ENCODE data around the gene ZMYND10.

ZMYND10 gene

DNA sequence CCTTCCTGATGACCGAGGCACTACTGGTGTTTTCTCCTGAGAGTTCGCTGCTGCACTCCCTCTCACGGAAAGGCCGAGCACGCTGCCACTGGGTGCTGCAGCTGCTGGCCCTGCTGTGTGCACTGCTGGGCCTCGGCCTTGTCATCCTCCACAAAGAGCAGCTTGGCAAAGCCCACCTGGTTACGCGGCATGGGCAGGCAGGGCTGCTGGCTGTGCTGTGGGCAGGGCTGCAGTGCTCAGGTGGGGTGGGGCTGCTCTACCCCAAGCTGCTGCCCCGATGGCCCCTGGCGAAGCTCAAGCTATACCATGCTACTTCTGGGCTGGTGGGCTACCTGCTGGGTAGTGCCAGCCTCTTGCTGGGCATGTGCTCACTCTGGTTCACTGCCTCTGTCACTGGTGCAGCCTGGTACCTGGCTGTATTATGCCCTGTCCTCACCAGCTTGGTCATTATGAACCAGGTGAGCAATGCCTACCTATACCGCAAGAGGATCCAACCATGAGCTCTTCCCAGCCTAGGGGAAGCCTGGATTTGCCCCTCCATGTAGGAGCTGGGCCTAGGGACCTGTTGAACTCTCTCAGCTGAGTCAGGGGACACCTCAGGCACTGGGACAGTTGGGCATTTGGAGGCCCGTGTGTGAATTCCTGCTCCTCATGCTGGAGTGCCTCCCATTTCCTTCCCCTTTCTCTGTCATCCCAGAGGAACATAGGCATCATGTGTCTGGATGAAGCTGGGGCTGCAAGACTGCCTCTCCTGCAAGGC lies 7.9 kb upstream of the ZMYND10 start:
- no peak for DNase-seq
- in situ Hi-C loops (cut with HindIII; ENCODE audit: low pct_ligation_motif_present, low pct_unique_long_range_greater_than_20kb, low sequenced_read_pairs): no loop called here

DNA sequence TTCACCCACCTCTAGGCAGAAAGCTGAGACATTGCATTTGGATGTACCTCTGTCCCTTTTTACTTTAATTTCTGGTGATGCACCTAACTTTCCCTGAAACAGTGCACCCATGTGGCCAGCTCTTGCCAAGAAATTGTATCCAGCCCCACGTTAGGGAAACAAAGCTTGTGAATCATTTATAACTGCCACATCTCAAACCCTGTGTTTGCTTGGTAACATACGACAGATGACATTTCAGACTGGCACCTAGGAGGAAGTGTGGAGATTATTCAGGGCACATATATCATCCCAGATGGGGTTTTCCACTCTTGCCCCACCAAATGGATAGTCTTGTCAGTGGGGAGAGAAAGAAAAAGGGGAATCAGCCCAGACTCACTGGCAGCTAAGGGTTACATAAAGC lies 7.2 kb upstream of the ZMYND10 start:
- peak; percentile 41 for DNase-seq
- in situ Hi-C loops (cut with HindIII; ENCODE audit: low pct_ligation_motif_present, low pct_unique_long_range_greater_than_20kb, low sequenced_read_pairs): no loop called here

DNA sequence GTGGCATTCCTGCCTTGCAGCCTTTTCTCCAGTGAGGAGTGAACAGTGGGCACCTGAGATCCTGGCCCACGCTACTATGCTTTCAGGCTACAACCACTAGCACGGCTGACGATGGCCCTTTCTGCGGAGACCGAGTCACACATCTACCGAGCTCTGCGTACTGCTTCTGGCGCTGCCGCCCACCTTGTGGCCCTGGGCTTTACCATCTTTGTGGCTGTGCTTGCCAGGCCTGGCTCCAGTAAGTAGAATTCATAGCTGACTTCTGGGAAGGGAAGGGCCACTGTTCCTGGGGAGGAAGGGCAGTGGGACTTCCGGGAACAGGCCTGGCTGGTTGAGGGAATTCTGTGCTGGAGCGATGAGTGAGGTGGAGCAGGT lies 5.8 kb upstream of the ZMYND10 start:
- in situ Hi-C loops (cut with HindIII; ENCODE audit: low pct_ligation_motif_present, low pct_unique_long_range_greater_than_20kb, low sequenced_read_pairs): no loop called here
- DNase-seq: no peak

DNA sequence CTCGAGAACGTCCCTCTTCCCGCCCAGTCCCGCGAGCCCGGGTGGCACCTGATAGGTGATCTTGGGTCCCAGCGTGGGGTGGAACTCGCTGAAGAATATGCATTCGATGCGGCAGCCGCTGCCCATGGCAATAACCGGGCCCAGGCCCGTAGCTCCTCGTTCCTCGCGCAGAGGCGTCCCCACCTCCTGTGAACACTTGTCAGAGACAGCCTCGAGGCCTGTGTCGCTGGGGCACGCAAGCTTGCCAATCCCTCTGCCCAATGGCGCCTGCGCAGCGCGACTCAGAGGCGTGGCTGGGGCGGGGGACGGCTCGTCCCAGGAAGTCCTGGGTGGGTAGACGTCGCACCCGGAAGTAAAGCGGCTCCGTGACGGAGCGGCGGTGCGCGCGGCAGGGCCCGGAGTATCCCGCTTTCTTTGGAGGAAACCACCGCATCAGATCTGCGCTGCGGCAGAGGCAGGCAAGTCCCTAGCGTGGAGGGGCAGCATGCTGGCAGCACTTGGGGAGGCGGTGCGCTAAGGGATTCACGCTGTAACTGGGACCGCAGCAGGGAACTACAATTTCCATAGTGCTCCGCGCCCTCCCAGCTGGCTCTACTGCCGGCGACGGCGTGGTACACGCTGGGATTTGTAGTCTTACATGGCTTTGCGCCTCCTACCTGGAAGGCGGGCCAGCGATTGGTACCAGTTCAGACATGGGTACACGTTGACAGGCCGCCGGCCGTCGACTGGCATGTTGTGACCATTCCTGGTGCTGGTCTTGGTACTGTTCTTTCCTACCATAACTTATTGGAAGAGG lies 5.2 kb upstream of the ZMYND10 start, which contains the start of the genes CYB561D2 and NPRL2:
Gene CYB561D2, plus strand, starts transcription at position 336 of the 796 bp plus-strand sequence. CDS start 572 bp downstream, outside the sequence.
Gene NPRL2, minus strand, starts transcription at position 249 of the 796 bp plus-strand sequence. Its CDS starts 123 bp downstream, at position 126.
- peak; percentile 91 for DNase-seq
- in situ Hi-C loops (cut with HindIII; ENCODE audit: low pct_ligation_motif_present, low pct_unique_long_range_greater_than_20kb, low sequenced_read_pairs): no loop called here

DNA sequence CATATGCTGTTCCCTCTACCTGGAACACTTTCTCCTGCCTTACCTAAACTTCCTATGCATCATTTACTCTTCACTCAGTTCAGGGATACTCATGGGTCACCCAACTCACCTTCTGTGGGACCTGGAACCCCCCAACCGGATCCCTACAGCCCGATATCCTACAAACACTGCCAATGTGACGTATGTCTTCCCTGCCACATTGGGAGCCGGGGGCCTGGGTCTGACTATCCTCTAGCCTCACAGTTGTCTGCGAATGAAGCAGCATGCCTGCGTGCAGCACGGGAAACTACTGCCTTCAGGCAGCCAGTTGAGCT lies 4.6 kb upstream of the ZMYND10 start:
- no peak for DNase-seq
- in situ Hi-C loops (cut with HindIII; ENCODE audit: low pct_ligation_motif_present, low pct_unique_long_range_greater_than_20kb, low sequenced_read_pairs): no loop called here

DNA sequence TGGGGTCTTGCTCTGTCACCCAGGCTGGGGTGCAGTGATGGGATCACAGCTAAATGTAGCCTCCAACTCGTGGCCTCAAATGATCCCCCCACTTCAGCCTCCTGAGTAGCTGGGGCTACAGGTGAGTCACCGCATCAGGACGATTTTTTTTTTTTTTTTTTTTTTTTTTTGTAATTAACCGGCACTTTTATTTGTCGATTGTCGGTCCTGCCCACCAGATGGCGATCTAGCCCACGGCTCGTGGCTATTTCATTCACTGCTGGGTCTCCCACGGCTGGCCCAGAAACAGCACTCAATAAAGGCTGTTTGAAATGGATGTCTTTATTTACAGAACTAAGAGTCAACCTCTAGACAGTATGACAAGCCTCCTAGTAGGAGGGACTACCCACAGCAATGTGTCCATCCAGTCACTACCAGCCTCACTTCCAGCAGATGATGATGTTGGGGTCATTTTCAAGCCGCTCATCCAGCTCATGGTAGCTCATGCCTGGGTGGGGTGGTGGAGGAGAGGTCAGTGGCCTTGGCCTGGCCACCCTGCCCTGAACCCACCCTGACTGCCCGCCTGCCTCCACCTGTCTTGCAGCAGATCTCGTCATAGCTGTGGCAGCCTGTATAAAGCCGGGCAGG lies 1.8 kb upstream of the ZMYND10 start:
- peak; percentile 64 for DNase-seq
- in situ Hi-C loops (cut with HindIII; ENCODE audit: low pct_ligation_motif_present, low pct_unique_long_range_greater_than_20kb, low sequenced_read_pairs): no loop called here

DNA sequence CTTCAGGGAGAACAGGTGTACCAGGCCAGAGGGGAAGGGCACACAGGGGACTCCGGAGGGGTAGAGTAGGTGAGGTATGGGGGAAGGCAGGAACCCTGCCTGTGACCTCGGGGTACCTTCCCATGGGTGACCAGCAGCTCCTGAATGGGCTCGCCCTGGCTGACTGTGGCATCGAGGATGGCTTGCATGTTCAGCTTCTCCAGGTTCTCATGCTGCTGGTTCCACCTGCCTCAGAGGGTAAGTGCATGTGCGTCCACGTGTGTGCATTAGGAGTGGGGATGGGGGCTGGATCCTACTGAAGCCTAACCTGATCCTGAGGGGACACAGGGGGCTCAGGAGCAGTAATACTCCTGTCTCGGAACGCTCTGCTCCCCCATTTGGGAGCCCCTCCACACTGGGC lies 524 bp downstream of the ZMYND10 start:
- DNase-seq: no peak
- in situ Hi-C loops (cut with HindIII; ENCODE audit: low pct_ligation_motif_present, low pct_unique_long_range_greater_than_20kb, low sequenced_read_pairs): no loop called here

DNA sequence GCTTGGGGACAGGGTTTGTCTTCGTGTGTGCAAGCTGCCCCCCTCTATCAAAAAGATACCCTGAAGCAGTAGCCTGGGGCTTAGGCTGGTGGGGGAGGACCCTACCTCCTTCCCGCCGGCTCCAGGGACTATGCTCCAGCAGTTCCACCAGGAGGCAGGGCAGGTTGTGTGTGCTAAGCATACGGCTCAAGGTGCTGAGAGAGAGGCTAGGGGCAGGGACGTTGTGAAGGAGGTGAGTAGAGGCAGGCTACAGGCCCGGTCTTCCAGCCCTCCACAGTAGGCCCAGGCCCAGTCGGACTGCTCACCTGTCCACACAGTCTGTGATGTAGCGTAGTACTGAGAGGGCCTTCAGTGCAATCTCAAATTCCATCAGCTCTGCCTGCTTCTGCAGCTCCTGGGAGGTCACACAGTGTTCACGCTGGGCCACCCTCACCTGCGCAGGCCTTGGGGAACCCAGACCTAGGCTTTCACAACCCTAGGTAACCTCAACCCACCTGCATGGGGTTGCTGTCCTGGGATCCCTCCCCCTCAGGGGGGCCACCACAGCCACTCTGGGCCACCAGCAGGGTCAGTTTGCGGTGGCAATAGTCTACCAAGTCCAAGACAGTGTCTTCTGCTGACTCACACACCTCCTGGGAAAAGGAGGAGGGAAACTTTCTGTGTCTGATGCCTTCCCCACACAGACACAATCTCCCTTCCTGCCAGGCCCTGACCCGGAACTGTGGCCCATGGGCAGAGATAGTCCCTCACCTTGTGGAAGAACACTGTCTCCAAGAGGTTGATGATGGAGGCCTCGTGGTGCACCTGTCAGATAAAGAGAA lies 2.5 kb downstream of the ZMYND10 start:
- in situ Hi-C loops (cut with HindIII; ENCODE audit: low pct_ligation_motif_present, low pct_unique_long_range_greater_than_20kb, low sequenced_read_pairs): no loop called here
- no peak for DNase-seq

DNA sequence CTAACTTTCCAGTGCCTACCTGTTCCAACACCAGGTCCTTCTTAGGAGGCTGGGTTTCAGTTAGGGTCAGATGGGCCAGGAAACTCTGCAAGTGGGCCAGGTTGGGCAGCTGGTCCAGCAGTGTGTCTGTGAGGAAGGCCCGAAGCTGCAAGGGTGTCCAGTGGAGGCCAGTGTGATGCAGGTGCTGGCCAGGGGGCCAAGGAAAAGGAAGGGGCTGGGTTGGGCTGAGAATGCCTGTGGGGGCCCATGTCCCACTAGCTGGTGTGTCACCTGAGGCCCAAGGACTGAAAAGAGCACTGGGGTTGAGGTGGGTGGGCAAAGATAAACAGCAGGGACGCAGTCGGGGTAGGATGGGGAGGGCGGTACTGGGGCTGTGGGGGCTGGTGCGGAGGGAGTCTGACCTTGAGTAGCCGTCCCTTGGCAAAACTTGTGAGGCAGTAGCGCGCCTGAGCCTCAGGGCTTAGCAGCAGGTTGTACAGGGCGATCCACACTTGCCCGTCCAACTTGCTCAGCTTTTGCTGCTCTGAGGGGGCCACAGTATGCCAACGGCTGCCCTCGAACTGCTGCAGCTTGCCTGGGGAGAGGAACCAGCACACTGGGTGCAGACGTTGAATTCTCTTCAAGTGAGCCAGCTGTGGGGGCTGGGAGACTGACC lies 3.4 kb downstream of the ZMYND10 start:
- in situ Hi-C loops (cut with HindIII; ENCODE audit: low pct_ligation_motif_present, low pct_unique_long_range_greater_than_20kb, low sequenced_read_pairs): no loop called here
- no peak for DNase-seq

DNA sequence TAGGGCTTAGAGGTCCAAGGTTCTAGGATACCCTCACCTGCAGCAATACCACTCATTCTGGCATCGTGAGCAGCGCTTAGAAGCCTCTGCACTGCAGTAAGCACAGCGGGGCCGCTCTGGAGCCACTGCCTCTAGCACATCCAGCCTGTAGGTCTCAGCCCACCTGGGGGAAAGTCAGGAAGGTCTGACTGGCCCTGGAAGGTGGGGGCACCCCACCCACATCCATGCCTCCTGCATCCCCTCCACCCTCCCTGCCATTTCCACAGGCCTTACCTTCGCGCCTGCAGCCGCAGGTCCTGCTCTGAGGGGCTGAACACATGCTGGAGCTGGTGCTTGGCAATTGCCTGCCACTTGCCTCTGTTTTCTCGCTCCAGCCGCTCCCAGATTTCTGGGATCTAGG lies 4.0 kb downstream of the ZMYND10 start:
- no peak for DNase-seq
- in situ Hi-C loops (cut with HindIII; ENCODE audit: low pct_ligation_motif_present, low pct_unique_long_range_greater_than_20kb, low sequenced_read_pairs): no loop called here

DNA sequence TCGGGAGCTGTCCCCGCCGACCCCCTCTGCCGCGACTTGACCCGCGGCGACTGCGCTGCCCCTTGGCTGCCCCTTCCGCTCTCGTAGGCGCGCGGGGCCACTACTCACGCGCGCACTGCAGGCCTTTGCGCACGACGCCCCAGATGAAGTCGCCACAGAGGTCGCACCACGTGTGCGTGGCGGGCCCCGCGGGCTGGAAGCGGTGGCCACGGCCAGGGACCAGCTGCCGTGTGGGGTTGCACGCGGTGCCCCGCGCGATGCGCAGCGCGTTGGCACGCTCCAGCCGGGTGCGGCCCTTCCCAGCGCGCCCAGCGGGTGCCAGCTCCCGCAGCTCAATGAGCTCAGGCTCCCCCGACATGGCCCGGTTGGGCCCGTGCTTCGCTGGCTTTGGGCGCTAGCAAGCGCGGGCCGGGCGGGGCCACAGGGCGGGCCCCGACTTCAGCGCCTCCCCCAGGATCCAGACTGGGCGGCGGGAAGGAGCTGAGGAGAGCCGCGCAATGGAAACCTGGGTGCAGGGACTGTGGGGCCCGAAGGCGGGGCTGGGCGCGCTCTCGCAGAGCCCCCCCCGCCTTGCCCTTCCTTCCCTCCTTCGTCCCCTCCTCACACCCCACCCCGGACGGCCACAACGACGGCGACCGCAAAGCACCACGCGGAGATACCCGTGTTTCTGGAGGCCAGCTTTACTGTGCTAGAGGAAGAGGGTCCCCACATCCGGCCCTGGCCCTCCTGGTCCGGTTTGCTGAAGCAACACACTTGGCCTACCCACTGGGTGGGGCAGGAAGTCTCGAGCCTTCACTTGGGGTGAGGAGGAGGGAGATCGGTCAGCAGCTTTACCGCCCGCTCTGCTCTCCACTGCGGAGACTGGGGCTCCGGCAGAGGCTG lies 4.8 kb downstream of the ZMYND10 start, which contains the start of gene RASSF1:
Gene RASSF1, minus strand, starts transcription at position 389 of the 882 bp plus-strand sequence. Its CDS starts 31 bp downstream, at position 358.
- DNase-seq: no peak

DNA sequence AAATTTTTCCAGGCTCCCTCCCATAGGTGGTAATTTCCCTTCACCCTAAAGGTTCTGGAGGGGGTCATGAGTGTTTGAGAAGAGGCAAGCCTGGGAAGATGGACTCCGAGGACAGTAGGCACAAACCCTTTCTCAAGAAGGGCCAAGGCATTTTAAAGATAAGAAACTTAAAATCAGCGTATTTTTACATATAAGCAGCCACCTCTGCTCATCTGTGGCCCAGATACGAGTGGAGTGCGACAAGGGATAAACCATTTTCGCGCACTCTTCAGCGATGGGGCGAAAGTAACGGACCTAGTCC lies 5.4 kb downstream of the ZMYND10 start:
- in situ Hi-C loops (cut with HindIII; ENCODE audit: low pct_ligation_motif_present, low pct_unique_long_range_greater_than_20kb, low sequenced_read_pairs): no loop called here
- no peak for DNase-seq

More for the DNA sequence above, 4.8 kb downstream of the ZMYND10 start, which contains the start of gene RASSF1:
- in situ Hi-C loops (cut with HindIII; ENCODE audit: low pct_ligation_motif_present, low pct_unique_long_range_greater_than_20kb, low sequenced_read_pairs): no loop called here

DNA sequence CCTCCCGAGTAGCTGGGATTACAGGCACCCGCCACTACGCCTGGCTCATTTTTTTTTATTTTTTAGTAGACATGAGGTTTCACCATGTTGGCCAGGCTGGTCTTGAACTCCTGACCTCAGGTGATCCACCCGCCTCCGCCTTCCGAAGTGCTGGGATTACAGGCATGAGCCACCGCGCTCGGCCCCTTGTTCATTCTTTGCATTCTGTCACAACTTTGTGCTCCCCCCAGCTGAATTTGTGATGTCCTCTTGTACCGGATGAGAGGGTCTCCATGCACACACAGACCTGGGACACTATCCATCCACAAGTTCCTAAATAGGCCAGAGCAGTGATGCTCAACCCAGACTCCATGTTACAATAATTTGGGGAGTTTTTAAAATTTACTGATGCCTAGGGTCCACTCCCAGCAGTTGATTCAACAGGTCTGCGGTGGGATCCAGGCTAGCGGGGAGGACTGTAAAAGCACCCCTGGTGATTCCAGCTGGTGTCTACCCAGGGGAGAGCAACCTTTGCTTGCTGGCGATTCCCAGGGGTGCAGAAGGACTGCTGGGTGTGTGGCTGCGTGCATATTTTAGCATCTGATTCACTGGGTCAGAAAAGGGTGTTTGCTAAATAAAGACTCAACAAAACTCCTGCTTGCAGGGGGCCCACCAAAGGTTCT lies 5.9 kb downstream of the ZMYND10 start:
- in situ Hi-C loops (cut with HindIII; ENCODE audit: low pct_ligation_motif_present, low pct_unique_long_range_greater_than_20kb, low sequenced_read_pairs): no loop called here
- no peak for DNase-seq

DNA sequence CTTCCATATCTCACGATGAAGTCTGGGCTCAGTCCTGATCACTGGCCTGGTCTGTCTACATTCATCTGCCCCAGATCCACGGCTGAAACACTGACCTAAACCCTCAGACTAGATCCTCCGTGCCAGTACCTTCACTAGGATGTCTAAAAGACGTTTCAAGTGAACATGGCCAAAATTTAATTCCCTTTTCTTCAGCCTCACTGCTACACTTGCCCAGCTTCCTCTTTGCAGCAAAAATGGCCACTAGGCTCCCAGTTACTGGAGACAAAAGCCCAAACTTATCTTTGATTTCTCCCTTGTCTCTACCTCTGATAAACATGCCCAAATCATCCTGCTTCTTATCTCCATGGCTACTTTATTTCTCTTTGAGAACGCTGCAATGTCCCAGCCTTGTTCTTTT lies 6.6 kb downstream of the ZMYND10 start:
- in situ Hi-C loops (cut with HindIII; ENCODE audit: low pct_ligation_motif_present, low pct_unique_long_range_greater_than_20kb, low sequenced_read_pairs): no loop called here
- no peak for DNase-seq

DNA sequence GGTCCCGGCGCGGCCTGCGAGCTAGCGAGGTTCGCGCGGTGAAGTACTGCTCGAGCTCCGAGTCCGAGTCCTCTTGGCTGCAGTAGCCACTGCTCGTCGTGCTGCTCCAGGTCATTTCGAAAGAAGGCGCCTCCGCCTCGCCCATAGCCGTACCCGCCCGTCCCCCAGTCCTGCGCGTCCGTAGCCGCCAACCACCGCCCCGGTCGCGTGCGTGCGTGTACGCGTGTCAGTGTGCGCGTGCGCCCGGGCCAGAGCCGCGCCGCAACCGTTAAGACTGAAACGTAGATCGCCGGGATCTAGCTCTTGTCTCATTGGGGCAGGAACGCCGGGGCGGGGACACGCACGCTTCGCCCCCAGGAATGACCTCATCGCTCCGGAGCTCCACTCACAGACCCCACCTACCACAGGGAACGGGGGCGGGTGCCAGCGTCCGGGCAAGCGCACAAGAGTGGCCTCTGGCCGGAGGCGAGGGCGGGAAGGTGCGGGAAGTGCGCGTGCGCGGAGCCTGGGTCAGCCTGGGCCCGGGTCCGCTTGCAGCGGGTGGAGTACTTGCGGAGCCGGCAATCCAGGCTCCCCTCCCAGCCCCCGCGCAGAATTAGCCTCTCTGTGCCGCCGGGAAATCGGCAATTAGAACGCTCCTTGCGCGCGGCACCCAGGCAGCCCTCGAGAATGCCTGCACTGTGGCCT lies 8.2 kb downstream of the ZMYND10 start:
- peak; percentile 98 for DNase-seq
- in situ Hi-C loops (cut with HindIII; ENCODE audit: low pct_ligation_motif_present, low pct_unique_long_range_greater_than_20kb, low sequenced_read_pairs): no loop called here

DNA sequence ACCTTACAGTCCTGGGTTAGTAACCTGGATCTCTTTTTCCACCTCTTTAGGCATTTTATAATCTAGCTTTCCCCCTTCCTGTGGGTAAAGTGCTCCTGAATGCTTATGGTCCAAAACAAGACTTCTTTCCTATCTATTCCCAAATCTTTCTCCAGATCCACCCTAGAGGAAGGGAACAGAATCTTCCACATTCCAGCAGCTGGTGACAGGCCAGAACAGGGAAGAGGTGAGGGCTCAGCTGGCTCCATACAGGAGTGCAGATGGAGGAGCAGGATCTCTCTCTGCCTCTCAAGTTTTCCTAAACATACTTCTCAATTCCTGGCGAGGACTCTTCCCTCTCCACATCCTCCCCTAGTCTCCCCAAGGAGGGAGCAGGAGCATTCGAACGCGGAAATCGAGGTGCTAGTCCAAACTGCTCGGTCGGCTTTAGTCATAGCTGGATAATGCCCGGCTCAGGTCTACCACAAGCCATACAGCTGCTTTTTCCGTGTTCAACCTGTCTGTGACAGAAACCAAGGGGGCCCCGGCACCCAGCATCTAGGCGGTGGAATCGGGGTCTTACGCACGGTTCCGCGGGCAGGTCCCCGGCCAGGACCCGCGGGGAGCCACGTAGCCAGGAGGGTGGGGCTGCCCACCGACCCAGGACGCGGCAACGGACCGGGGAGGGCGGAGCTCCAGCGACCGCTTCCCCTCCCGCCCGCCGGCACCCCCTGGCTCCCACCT lies 8.9 kb downstream of the ZMYND10 start:
- peak; percentile 35 for DNase-seq
- in situ Hi-C loops (cut with HindIII; ENCODE audit: low pct_ligation_motif_present, low pct_unique_long_range_greater_than_20kb, low sequenced_read_pairs): no loop called here
